NCI-H2227 (cell line): Measurements from ENCODE around the gene JAG1.
A peak's percentile ranks its signal among the peaks of the same experiment; 100 is the strongest.

Experiments used
- DNase-seq: peaks from one replicate; lab custom pipeline; 2025; ENCODE audit not compliant: unreplicated experiment; lab: John Stamatoyannopoulos, UW

JAG1 gene

GRCh38 chr20:10673842-10674683, at the start of gene JAG1:
TSS of gene JAG1 (minus strand) at chr20:10673999. CDS start at chr20:10673530, 469 bp downstream.
- DNase-seq = peak; percentile 97

- DNase-seq = no peak
Observed at GRCh38 chr20:10721976-10722375, 48.2 kb upstream of the JAG1 start.

DNA sequence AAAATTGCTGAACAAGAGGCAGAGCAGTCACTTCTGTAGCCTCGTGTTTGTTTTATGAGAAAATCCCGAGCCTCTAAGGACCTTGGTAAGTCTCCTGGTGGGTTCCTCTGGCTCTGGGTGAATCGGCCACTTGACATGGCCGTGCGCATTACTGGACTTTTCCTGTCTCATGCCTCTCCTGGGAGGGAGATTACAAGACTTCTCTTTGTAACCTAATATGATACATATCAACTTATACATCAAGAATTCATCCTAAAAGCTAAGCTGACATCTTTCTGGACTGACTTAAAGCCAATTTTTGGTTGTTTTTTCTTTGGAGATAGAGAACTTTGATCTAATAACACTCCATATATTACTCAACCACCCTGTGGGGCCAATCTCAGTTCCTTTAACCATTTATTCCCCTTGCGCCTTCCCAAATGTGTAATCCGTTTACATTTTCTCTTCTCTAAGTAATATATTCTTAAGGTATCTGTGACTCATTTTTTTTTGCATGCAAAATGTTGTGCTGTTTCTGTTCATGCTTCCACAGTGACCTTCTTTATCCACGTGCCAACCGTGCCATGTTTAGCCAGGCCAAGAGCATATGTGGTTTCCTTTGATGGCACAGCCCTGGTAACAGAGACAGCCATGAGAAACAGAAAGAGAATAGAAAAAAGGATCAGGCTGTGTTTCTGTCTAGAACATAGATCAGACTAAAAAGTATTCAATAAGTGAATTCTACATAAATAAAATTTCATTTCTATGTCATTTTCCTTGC, 47.5 kb upstream of the JAG1 start:
- no peak for DNase-seq

DNA sequence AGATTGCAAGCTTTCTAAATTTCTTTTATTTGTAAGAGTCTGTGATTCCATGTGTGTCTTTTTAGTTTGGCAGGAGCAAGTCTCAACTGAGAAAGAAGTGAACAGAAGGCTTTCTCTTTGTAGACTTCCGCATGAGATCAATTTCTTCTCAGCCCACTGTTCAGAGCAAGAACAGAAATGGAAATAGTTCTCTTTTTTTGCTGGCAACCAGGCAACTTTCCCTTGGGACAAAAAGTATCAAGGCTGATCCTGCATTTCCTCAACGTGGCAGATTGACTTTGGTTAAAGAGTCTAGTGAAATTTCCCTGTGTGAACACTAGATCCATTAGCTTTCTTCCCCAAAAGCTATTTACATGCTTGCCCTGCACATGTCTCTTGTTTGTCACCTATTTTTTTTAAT, 46.8 kb upstream of the JAG1 start:
- no peak for DNase-seq

DNA sequence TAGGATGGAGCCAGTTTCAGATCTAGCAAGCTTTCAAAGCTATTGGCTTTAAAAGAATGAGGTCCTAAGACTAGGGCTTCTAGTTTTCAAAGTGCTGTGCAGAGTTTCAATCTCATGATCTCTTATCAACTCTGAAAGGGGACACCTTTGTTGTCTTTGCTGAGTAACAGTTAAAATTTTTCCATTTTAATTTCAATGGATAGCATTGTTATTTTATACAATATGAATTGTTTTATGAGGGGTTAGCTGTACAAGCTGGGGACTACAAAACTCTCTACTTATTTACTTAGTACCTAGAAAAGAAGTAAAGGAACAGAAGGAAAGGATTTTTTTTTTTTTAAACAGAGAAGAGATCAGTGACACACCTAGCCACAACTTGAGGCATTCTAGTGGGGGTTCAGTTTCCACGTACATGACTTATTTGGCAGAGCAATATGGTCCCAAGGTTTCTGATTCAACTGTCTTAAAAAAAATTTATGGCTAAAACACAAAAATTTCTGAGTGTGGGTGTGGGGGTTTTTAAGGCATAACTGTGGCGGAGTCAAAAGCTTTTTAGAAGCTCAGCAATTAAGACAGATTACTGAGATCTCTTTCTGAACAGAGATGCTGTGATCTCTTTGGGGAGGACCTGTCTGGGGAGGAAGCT, 46.1 kb upstream of the JAG1 start:
- DNase-seq = no peak

DNA sequence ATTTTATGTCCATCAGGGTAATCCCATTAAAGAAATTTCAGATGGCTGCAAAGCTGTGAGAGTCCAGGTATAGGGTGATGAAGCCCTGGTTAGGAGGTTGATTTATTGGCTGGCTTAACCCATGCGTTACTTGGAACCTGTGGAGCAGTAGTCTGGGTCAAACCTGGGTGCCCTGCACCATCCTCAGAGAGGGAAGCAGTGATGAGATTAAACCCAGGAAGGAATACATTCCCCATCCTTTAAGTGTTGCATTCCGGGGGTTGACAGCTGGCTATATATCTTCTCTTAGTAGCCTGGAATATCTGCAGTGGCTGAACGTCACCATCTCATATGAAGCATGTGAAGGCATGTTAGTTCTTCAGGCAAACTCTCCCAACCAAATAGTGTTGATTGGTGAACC, 44.9 kb upstream of the JAG1 start:
- no peak for DNase-seq

GRCh38 chr20:10716855-10717254, 43.1 kb upstream of the JAG1 start:
- no peak for DNase-seq

- no peak for DNase-seq
Observed at GRCh38 chr20:10715035-10715434, 41.2 kb upstream of the JAG1 start.

DNA sequence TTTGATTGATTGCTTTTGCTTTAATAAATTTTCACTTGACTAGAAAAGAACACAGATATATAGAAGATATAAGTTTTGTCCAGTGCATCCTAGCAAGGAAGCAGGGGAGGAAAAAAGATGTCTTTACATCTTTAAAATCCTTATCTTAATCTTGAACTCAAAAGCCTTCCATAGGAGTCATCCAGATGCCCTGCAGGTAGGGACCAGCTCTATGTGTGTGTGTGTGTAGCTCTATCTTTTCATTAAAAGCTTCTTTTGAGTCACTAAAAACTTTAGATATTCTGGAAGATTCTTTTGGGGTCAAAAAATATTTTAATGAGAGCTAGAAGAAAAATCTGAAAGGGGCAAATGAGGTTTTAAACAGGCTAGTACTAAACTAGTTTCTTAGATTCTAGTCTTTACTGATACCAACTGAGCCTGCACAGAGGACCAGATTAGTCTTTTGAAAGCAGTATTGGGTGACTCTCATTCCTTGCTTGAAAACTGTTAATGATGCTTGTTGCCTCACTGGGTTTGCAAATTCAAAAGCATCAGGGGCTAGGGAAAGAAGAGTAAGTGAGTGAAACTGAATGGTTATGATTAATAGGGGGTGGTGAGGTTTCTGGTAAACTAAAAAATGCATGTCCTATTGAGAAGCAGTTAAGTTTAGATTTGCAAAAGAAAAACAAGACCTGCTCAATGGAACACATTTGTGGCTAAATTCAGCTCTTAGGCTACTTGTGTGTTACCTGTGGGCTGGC, 40.6 kb upstream of the JAG1 start:
- DNase-seq = no peak

GRCh38 chr20:10713161-10713560, 39.4 kb upstream of the JAG1 start:
- no peak for DNase-seq

DNA sequence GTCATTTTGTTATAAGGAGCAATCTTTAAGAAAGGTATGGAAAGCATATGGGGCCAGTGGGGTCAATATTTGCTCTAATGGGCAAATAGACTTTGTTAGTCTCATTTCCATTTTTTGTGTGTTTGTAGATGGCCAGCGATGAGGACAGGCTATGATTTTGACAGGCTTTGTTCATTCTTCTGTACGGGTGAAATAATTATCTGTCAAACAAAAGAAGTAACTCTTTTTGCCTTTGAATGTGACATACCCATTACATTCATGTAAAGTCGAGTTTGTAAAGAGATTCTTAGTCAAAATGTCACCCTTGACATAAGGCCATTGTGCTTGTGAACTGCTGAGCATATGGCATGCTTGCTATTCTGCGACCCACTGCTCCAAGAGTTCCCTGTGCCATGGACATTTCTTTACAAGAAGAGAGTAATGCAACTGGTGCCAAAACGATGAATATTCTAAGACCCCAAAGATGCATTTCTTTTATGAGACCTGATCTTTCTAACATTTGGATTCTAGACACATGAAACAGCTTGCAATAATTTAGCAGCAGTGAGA, 38.2 kb upstream of the JAG1 start:
- no peak for DNase-seq

GRCh38 chr20:10710991-10711775, 37.4 kb upstream of the JAG1 start:
- DNase-seq = peak; percentile 13

- no peak for DNase-seq
Observed at GRCh38 chr20:10709916-10710315, 36.1 kb upstream of the JAG1 start.

GRCh38 chr20:10708351-10709185, 34.8 kb upstream of the JAG1 start:
- no peak for DNase-seq

GRCh38 chr20:10707791-10708190, 34.0 kb upstream of the JAG1 start:
- no peak for DNase-seq

DNA sequence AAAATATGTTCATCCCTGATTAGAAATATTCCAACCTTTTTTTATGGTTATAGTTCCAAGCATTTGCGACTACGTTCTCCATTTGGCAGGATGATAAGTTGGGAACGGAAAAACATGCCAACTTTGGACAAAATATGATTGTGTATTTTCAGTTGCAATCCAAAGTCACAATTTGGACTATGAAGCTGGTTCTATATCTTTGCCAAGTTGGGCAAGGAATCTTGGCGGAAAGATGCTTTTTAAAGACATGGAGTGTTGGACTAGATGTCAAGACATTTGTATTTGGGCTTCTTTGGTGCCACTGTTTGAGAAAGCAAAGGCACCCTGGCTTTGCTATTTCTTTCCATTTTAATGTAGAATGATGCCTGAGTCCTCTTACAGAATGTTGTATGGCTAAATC, 33.3 kb upstream of the JAG1 start:
- DNase-seq = no peak

GRCh38 chr20:10706460-10706811, 32.6 kb upstream of the JAG1 start:
- DNase-seq = no peak

DNA sequence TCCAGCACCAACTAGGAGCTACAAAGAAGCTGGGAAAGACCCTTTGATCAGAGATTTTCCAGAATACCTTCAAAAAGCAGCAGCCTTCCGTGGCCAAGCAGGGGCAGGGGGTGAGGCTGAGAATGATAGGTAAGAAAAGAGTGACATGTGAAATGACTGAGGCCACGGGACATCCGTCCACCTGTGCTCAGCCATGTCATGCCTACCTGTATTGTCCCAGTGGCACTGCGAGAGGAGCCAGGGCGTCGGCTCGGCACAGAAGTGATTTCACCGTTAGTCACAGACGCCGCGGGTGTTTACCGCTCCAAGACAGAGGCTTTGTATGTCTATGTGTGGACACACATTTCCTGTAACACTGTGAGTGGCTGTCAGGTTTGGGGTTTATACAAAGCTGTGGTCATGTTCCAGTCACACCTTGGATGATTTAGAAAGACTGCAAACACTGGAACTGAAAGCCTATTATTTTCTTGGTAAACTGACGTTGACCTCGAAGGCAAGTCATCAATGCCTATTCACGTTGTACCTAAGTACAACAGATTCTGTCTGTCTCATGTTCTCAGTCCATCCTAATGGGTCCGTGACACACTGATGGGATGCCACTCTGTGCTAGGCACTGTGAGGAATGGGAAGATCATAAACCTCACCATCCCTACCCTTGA, 32.1 kb upstream of the JAG1 start:
- no peak for DNase-seq

DNA sequence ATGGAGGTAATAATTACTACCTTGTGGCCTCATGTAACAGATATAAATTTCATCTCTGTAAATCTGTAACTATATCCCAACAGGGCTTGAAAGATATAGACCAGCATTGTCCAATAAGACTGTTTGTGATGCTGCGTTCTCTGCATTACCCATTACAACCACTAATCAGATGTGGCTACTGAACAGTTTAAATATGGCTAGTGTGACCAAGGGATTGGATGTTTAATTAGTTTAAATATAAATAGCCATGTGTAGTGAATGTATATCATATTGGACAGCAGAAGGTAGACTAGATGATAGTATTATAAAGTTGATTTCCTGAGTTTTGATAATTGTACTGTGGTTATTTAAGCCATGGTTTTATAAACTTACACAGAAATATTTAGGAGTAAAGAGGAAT, 27.8 kb upstream of the JAG1 start:
- DNase-seq = no peak
